T-helper 1 cell (primary cell): ENCODE measurements around the gene MAN1C1.
A peak's percentile ranks its signal among the peaks of the same experiment; 100 is the strongest.

ENCODE experiments used
- DNase-seq, 5 donors: peaks; one replicate each; pipeline ENCODE4 v3.0.0-alpha.2; 2012 to 2020

The MAN1C1 gene

DNA sequence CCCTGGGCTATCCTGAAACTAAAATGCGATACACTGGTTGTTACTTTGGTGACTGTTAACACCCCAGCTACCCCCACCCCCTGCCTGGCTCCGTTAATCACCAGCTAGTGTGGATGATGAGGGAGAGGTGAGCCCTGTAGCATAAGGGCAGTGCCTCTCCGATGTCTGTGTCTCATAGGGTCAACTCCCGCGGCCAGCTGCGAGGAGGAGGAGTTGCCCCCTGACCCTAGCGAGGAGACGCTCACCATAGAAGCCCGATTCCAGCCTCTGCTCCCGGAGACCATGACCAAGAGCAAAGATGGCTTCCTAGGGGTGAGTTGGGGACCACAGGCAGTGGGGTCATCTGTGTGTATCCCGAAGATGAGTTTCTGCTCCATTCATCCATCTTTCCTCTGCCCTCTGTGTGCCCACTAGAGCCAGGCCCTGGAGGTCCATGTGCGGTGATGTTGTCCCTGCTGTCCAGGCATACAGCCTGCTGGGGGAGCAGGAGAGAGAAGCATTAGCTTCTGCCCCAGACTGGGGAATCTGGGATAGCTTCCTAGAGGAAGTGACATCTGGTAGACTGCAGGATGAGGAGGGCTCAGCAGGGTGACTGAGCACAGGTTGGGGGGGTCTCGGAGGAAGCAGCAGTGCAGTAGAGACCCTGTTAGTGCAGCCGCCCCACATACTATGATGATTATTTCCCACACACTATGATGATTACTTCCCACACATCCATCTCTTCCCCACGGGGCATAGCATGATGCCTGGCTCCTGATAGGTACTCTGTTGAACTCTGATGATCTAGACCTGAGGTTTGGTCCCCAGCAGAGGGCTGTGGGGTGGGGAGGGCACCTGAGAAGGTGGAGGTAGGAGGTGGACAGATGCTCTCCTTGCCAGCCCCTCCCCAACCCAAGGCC, 188.6 kb downstream of the MAN1C1 start:
- no peak for DNase-seq

- DNase-seq: no peak
Measured at GRCh38 chr1:25805863-25806225, 189.3 kb downstream of the MAN1C1 start.

DNA sequence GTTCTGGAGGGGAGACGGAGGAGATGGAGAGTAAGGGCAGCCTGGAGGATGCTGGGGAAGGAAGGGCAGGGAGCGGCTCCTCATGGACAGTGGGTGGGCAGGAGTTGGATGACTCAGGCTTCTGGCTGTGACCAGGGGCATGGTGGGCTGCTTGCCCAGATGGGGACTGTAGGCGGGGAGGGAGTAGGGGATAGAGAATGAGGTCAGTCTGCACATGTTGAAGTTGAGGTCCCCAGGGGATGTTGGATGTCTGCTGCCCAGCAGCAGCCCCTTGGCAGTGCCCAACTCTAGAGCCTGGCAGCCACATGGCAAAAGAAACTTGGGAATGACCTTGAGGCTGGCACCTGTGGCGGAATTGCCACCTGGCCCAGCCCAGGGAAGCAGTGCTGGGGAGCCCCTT, 189.8 kb downstream of the MAN1C1 start:
- no peak for DNase-seq

DNA sequence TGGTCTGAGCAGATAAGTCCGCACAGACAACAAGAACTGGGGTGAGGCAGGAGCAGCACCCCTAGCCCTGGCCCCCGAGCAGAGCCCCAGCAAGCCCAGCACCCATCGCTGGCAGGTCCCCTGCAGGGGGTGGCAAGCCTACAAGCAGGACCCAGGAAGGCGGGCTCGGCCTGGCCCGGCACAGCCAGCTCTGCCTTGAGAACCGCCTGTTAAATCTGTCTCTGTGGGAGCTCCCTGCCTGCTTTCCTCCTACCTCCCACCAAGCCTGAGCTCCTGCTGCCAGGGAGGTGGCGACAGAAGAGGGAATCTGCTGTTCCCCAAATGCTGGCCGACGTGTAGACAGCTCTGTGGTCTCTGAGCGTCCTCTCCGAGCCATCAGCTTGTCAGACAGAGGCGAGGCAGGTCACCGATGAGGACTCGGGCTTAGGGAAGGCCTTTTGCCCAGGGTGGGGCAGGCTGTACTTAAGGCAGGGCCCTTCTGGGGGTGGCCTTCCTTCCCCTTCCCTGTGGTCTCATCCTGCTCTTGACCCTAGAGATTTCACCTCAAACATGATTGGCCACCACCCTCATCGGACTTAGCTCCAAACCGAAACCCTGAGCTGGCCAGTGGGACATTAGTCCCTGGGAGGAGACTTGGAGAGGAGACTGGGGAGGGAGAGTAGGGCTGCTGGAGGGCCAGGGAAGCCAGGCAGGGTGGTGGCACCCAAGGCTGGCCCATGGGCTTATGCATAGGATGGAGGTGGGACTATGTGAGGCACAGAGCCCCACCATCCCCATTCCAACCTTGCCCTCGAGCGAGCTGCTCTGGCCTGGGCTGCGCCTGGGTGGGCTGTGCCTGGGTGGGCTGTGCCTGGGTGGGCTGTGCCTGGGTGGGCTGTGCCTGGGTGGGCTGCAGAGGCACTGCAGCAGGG, 191.1 kb downstream of the MAN1C1 start:
- no peak for DNase-seq

- DNase-seq: no peak
Measured at GRCh38 chr1:25808481-25809244, 192.1 kb downstream of the MAN1C1 start.

DNA sequence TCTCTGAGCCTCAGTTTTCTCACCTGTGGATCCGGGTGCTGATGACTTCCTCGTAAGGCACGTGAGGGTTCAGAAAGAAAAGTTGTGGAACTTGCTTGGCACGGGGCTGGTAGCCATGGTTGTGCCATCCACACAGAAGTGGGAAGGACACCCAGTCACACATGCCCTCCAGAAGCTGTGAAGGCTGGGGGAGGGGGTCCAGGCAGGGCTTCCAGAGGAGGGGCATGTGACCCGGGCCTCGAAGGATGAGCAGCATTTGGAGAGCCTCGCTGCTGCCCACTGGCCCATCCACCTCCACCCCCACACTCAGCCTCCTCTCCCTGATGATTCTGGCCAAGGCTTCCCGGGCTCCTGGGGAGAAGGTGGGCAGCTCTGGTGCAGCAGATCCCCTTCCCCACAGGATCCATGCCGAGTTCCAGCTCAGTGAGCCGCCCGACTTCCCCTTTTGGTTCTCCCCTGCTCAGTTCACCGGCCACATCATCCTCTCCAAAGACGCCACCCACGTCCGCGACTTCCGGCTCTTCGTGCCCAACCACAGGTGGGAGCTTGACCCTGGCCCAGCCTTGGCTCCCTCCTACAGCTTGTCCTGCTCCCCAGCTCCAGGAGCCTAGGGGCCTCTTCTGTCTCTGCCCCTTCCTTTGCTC, 192.8 kb downstream of the MAN1C1 start:
- no peak for DNase-seq

GRCh38 chr1:25809929-25810328, 193.3 kb downstream of the MAN1C1 start:
- DNase-seq: no peak

GRCh38 chr1:25810341-25811299, 194.0 kb downstream of the MAN1C1 start:
- peak; percentile 53 to 75 (median 67) for DNase-seq

- DNase-seq: no peak
Measured at GRCh38 chr1:25811384-25812082, 194.9 kb downstream of the MAN1C1 start.

GRCh38 chr1:25813071-25813733, 196.6 kb downstream of the MAN1C1 start:
- no peak for DNase-seq

DNA sequence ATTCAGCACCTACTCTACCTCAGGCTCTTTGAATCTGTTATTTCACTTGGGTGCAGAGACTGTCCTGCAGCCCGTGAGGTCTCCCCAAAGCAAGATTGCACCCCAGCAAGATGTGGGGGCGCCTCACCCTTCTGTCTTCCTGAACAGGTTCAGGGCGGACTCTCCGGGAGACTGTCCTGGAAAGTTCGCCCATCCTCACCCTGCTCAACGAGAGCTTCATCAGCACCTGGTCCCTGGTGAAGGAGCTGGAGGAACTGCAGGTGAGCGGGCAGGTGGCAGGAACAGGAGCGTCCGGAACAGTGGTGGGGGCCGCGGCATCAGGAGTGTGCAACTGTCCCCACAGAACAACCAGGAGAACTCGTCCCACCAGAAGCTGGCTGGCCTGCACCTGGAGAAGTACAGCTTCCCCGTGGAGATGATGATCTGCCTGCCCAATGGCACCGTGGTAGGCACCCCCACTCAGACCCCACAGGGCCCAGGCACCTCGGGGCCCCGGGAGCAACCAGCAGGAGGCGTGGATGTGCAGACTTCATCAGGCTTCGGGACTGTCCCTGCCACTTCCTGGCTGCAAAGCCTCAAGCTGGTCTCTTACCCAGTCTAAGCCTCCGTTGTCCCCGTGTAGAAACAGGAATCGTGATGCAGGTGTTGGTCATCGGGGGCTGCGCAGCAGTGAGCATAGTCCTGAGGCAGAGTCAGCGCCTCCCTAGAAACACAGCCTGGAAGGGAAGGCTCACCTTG, 197.3 kb downstream of the MAN1C1 start:
- no peak for DNase-seq

DNA sequence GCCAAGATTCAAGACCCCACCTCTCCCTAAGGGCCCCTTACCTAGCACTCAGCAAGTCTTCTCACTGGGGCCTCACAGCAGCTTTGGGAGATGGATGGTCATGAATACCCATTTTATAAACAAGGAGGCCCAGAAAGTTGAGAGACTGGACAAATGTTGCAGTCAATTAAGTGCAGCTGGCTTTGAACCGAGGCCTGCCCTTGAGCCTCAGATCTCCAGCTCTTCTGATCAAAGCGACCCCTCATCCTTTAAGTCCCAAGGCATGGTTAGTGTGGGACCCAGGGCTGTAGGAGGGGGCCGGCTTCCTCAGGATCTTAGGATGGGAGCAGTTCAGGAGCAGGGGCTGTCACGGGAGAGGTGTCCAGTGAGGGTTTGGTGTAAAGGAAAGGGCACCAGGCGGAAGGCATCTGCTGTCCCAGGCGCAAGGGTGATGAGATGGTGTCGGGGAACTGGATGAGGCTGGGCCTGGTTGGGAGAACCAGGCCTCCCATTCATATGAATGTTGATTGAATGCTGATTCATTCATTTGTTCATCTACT, 198.0 kb downstream of the MAN1C1 start:
- no peak for DNase-seq

- no peak for DNase-seq
Measured at GRCh38 chr1:25815208-25816111, 198.9 kb downstream of the MAN1C1 start.

- DNase-seq: no peak
Measured at GRCh38 chr1:25816112-25816718, 199.6 kb downstream of the MAN1C1 start.

DNA sequence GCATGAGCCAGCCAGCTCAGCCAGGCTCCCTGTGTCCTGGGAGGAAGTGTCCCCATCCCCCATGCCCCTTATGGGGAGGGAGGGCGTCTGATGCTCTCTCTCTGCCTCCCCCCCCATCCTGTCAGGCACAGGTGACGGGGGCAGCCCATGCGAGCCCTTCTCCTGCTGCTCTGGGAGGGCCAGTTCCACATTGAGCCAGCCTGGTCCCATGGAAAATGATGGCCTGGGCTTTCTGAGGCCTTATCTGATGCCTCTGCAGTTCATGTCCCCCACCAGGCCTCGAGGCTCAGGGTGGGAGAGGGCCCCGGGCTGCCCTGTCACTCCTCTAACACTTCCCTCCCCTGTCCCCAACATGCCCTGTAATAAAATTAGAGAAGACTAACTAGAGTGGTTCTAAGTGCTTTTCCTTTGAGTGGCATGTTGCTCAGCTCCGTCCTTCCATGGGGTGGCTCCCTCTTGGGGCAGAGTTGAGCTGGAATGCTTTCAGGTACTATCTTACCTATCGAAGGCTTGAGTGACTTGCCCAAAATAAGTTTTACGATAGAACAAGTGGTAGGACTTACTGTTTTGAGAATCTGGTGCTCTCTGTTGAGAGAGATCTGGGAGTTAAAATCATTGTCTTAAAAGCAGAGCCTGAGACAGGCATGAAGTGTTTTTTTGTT, 201.4 kb downstream of the MAN1C1 start:
- DNase-seq: no peak

- DNase-seq: no peak
Measured at GRCh38 chr1:25818569-25818968, 202.0 kb downstream of the MAN1C1 start.
